BE2C (cell line): ENCODE results near the gene SLC27A4.

Experiments used
- DNase-seq: peaks from one replicate; pipeline ENCODE4 v3.0.0-alpha.2; 2020
- H3K27me3 ChIP-seq: fragments of 250-450 bp; sonication (Bioruptor Pico); 2 replicates; pipeline ENCODE4 v1.5.1; 2020; ENCODE audit warnings: mild to moderate bottlenecking
- H3K36me3 ChIP-seq: fragments of 250-450 bp; sonication (Bioruptor Pico); 2 replicates; pipeline ENCODE4 v1.5.1; 2020; ENCODE audit warnings: mild to moderate bottlenecking
- H3K4me1 ChIP-seq: fragments of 250-450 bp; sonication (Bioruptor Pico); 2 replicates; pipeline ENCODE4 v1.5.1; 2020
- H3K4me3 ChIP-seq: 2 replicates; pipeline ENCODE4 v1.5.1; 2011; ENCODE audit warnings: low read depth, low read length
- H3K9me3 ChIP-seq: fragments of 250-450 bp; sonication (Bioruptor Pico); 2 replicates; pipeline ENCODE4 v1.5.1; 2020
- CTCF ChIP-seq: IDR thresholded peaks from 2 replicates; pipeline ENCODE4 v1.5.1; 2012; ENCODE audit warnings: mild to moderate bottlenecking, low read depth, low read length

Gene SLC27A4

GRCh38 chr9:128365525-128365924 lies 25.2 kb downstream of the SLC27A4 start:
- no peaks in the 10 kb centered on the region for H3K27me3 ChIP-seq
- H3K4me3 ChIP-seq: no peak overlapping the region
- no peaks in the 10 kb centered on the region for H3K4me1 ChIP-seq
- TF ChIP-seq CTCF: no peak
- DNase-seq: no peak
- no peaks in the 10 kb centered on the region for H3K36me3 ChIP-seq
- H3K9me3 ChIP-seq: no peaks in the 10 kb centered on the region

- Histone ChIP-seq H3K27me3 (no peaks in the 10 kb centered on the region), H3K36me3 (peaks cover 3% of the 10 kb centered on the region; the same call in 1 of the 2 replicates), H3K9me3 (no peaks in the 10 kb centered on the region), H3K4me3 (no peak overlapping the region), H3K4me1 (no peaks in the 10 kb centered on the region)
- DNase-seq: no peak
- TF ChIP-seq CTCF: no peak
Measured at GRCh38 chr9:128369024-128369706, 28.8 kb downstream of the SLC27A4 start.

- Histone ChIP-seq H3K27me3 (no peaks in the 10 kb centered on the region), H3K9me3 (no peaks in the 10 kb centered on the region), H3K4me3 (peak overlapping the region; percentile 94), H3K36me3 (peaks cover 3% of the 10 kb centered on the region), H3K4me1 (no peaks in the 10 kb centered on the region)
- no peak for TF ChIP-seq CTCF
- DNase-seq: no peak
Measured at GRCh38 chr9:128370367-128370751, 30.0 kb downstream of the SLC27A4 start.

GRCh38 chr9:128370752-128371629 lies 30.7 kb downstream of the SLC27A4 start, which contains the start of gene URM1:
Gene URM1 (plus strand): TSS chr9:128371374. CDS start chr9:128371381, 7 bp downstream.
- Histone ChIP-seq H3K36me3 (peaks cover 3% of the 10 kb centered on the region), H3K4me1 (no peaks in the 10 kb centered on the region), H3K27me3 (no peaks in the 10 kb centered on the region), H3K4me3 (peak within 1 kb of the TSS; percentile 94), H3K9me3 (no peaks in the 10 kb centered on the region)
- TF ChIP-seq CTCF: no peak
- peak; percentile 96 for DNase-seq

GRCh38 chr9:128371630-128372117 lies 31.3 kb downstream of the SLC27A4 start:
- Histone ChIP-seq H3K4me3 (peak overlapping the region; percentile 94), H3K4me1 (no peaks in the 10 kb centered on the region), H3K27me3 (no peaks in the 10 kb centered on the region), H3K9me3 (no peaks in the 10 kb centered on the region), H3K36me3 (peaks cover 4% of the 10 kb centered on the region)
- TF ChIP-seq CTCF: no peak
- DNase-seq: no peak

- DNase-seq: peak; percentile 72
- peak overlapping the region; percentile 94 for H3K4me3 ChIP-seq
- H3K36me3 ChIP-seq: peaks cover 8% of the 10 kb centered on the region
- TF ChIP-seq CTCF: no peak
- H3K27me3 ChIP-seq: no peaks in the 10 kb centered on the region
- no peaks in the 10 kb centered on the region for H3K9me3 ChIP-seq
- no peaks in the 10 kb centered on the region for H3K4me1 ChIP-seq
Measured at GRCh38 chr9:128372188-128372641, 31.9 kb downstream of the SLC27A4 start.
